ENCODE measurements around the gene SLC45A2. TPM values are rescaled to one million over a fixed set of nuclear protein-coding genes. Genes with fewer than 3 reads are reported as not detected.

Gene SLC45A2
- total and polyA plus RNA-seq, 4 donors: 0.36 to 0.54 TPM; not detected in 2

- intact Hi-C loops (cut with DNase I): loop anchor here in 1 of 2 donors (10.0 kb wide), 1 partner anchor 462 kb away; no protein-coding TSS in a partner anchor
- Histone ChIP-seq H3K4me3 (ENCODE audit: low read length in 2 of 2) (no peak overlapping the region), H3K9me3 (ENCODE audit: control insufficient read depth, low read length) (no peaks in the 10 kb centered on the region), H3K36me3 (ENCODE audit: control insufficient read depth in 1 of 2, insufficient read depth in 2 of 2, low read length in 1 of 2) (peaks cover 0 to 1% of the 10 kb centered on the region in 2 donors), H3K27ac (ENCODE audit: low read depth in 1 of 2, low read length in 2 of 2) (no peak overlapping the region), H3K27me3 (ENCODE audit: control insufficient read depth in 1 of 2, insufficient read depth in 2 of 2, low read length in 1 of 2) (no peaks in the 10 kb centered on the region), H3K4me1 (ENCODE audit: control insufficient read depth in 1 of 2, insufficient read depth in 2 of 2, low read length in 2 of 2) (peaks cover 0 to 4% of the 10 kb centered on the region in 2 donors)
- 93 to 96% methylated on average over 10 of the region's 10 CpGs for WGBS, 2 donors
- DNase-seq (no peak), ATAC-seq (ENCODE audit: low FRiP score) (no peak)
Observed at GRCh38 chr5:34002629-34003328, 18.3 kb upstream of the SLC45A2 start.

- DNase-seq (no peak), ATAC-seq (ENCODE audit: low FRiP score) (no peak)
- no peaks in the 10 kb centered on the region for H3K9me3 ChIP-seq (ENCODE audit: control insufficient read depth, low read length)
- intact Hi-C loops (cut with DNase I): loop anchor here in 1 of 2 donors (10.0 kb wide), 1 partner anchor 463 kb away; no protein-coding TSS in a partner anchor
- WGBS, 2 donors: 70 to 74% methylated on average over 10 of the region's 10 CpGs
- no peak overlapping the region for H3K27ac ChIP-seq (ENCODE audit: low read depth in 1 of 2, low read length in 2 of 2)
- H3K4me3 ChIP-seq (ENCODE audit: low read length in 2 of 2): no peak overlapping the region
- peaks cover 0 to 4% of the 10 kb centered on the region in 2 donors for H3K4me1 ChIP-seq (ENCODE audit: control insufficient read depth in 1 of 2, insufficient read depth in 2 of 2, low read length in 2 of 2)
- H3K27me3 ChIP-seq (ENCODE audit: control insufficient read depth in 1 of 2, insufficient read depth in 2 of 2, low read length in 1 of 2): no peaks in the 10 kb centered on the region
- H3K36me3 ChIP-seq (ENCODE audit: control insufficient read depth in 1 of 2, insufficient read depth in 2 of 2, low read length in 1 of 2): peaks cover 0 to 1% of the 10 kb centered on the region in 2 donors
Observed at GRCh38 chr5:34001241-34001841, 16.8 kb upstream of the SLC45A2 start.

GRCh38 chr5:33999978-34000377 is 15.5 kb upstream of the SLC45A2 start:
- ATAC-seq (ENCODE audit: low FRiP score): no peak
- Histone ChIP-seq H3K27ac (ENCODE audit: low read depth in 1 of 2, low read length in 2 of 2) (no peak overlapping the region), H3K4me3 (ENCODE audit: low read length in 2 of 2) (no peak overlapping the region), H3K36me3 (ENCODE audit: control insufficient read depth in 1 of 2, insufficient read depth in 2 of 2, low read length in 1 of 2) (peaks cover 0 to 1% of the 10 kb centered on the region in 2 donors), H3K9me3 (ENCODE audit: control insufficient read depth, low read length) (no peaks in the 10 kb centered on the region), H3K4me1 (ENCODE audit: control insufficient read depth in 1 of 2, insufficient read depth in 2 of 2, low read length in 2 of 2) (no peaks in the 10 kb centered on the region), H3K27me3 (ENCODE audit: control insufficient read depth in 1 of 2, insufficient read depth in 2 of 2, low read length in 1 of 2) (no peaks in the 10 kb centered on the region)
- WGBS, 2 donors: 96 to 97% methylated on average over 4 of the region's 4 CpGs
- intact Hi-C loops (cut with DNase I): loop anchor here in 1 of 2 donors (10.0 kb wide), 1 partner anchor 465 kb away; no protein-coding TSS in a partner anchor
- no peak for DNase-seq

GRCh38 chr5:33997331-33997983 is 13.0 kb upstream of the SLC45A2 start:
- no peaks in the 10 kb centered on the region for H3K4me1 ChIP-seq (ENCODE audit: control insufficient read depth in 1 of 2, insufficient read depth in 2 of 2, low read length in 2 of 2)
- no peak overlapping the region for H3K4me3 ChIP-seq (ENCODE audit: low read length in 2 of 2)
- no peak overlapping the region for H3K27ac ChIP-seq (ENCODE audit: low read depth in 1 of 2, low read length in 2 of 2)
- DNase-seq: peak; percentile 78 to 82
- peaks cover 1 to 3% of the 10 kb centered on the region in 2 donors for H3K36me3 ChIP-seq (ENCODE audit: control insufficient read depth in 1 of 2, insufficient read depth in 2 of 2, low read length in 1 of 2)
- H3K27me3 ChIP-seq (ENCODE audit: control insufficient read depth in 1 of 2, insufficient read depth in 2 of 2, low read length in 1 of 2): no peaks in the 10 kb centered on the region
- ATAC-seq (ENCODE audit: low FRiP score): peak; percentile 89
- 30 to 32% methylated on average over 6 of the region's 6 CpGs for WGBS, 2 donors
- intact Hi-C loops (cut with DNase I): no loop called here
- H3K9me3 ChIP-seq (ENCODE audit: control insufficient read depth, low read length): no peaks in the 10 kb centered on the region

DNA sequence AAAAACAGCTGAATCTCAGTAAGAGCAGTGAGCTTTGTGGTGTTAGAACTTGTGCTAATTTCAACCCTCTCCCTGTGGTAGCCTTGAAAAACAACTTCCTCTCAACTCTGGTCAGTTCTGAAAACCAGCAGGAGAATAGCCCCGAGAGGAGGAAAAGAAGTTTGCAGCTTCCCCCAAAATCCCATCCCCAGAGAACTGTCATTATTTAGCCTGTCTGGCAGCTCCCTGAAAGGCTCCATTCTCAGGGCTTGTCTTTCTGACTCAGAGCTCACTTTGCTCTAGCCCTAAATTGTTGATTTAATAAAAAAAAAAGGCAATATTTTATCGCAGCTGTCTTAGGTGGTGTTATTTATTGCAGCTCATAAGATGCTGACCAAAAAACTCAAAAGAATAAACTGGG is 11.4 kb upstream of the SLC45A2 start:
- intact Hi-C loops (cut with DNase I): no loop called here

DNA sequence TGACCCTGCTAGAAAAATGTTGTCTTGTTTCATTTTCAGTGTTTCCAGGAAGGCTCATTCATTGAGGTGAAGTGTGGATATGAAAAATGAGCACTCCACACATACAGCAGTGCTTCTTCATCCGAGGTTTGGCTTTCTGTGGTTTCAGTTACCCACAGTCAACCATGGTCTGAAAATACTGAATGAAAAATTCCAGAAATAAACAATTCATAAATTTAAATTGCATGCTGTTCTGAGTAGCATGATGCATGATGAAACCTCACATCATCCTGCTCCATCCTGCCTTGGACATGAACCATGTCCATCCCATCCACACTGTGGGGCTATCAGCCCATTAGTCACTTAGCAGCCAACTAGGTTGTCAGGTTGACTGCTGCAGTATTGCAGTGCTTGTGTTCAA is 10.4 kb upstream of the SLC45A2 start:
- intact Hi-C loops (cut with DNase I): no loop called here
- Histone ChIP-seq H3K27ac (ENCODE audit: low read depth in 1 of 2, low read length in 2 of 2) (no peak overlapping the region), H3K4me3 (ENCODE audit: low read length in 2 of 2) (no peak overlapping the region), H3K27me3 (ENCODE audit: control insufficient read depth in 1 of 2, insufficient read depth in 2 of 2, low read length in 1 of 2) (no peaks in the 10 kb centered on the region), H3K4me1 (ENCODE audit: control insufficient read depth in 1 of 2, insufficient read depth in 2 of 2, low read length in 2 of 2) (no peaks in the 10 kb centered on the region), H3K9me3 (ENCODE audit: control insufficient read depth, low read length) (no peaks in the 10 kb centered on the region), H3K36me3 (ENCODE audit: control insufficient read depth in 1 of 2, insufficient read depth in 2 of 2, low read length in 1 of 2) (peaks cover 1 to 3% of the 10 kb centered on the region in 2 donors)
- no peak for DNase-seq
- no peak for ATAC-seq (ENCODE audit: low FRiP score)
- 87 to 88% methylated on average over 1 of the region's 1 CpG for WGBS, 2 donors

More for the DNA sequence above, 11.4 kb upstream of the SLC45A2 start:
- Histone ChIP-seq H3K4me3 (ENCODE audit: low read length in 2 of 2) (no peak overlapping the region), H3K36me3 (ENCODE audit: control insufficient read depth in 1 of 2, insufficient read depth in 2 of 2, low read length in 1 of 2) (peaks cover 0 to 3% of the 10 kb centered on the region in 2 donors), H3K27ac (ENCODE audit: low read depth in 1 of 2, low read length in 2 of 2) (no peak overlapping the region), H3K4me1 (ENCODE audit: control insufficient read depth in 1 of 2, insufficient read depth in 2 of 2, low read length in 2 of 2) (no peaks in the 10 kb centered on the region), H3K9me3 (ENCODE audit: control insufficient read depth, low read length) (no peaks in the 10 kb centered on the region), H3K27me3 (ENCODE audit: control insufficient read depth in 1 of 2, insufficient read depth in 2 of 2, low read length in 1 of 2) (no peaks in the 10 kb centered on the region)
- DNase-seq (no peak), ATAC-seq (ENCODE audit: low FRiP score) (no peak)
- 25 to 44% methylated on average over 2 of the region's 2 CpGs for WGBS, 2 donors

DNA sequence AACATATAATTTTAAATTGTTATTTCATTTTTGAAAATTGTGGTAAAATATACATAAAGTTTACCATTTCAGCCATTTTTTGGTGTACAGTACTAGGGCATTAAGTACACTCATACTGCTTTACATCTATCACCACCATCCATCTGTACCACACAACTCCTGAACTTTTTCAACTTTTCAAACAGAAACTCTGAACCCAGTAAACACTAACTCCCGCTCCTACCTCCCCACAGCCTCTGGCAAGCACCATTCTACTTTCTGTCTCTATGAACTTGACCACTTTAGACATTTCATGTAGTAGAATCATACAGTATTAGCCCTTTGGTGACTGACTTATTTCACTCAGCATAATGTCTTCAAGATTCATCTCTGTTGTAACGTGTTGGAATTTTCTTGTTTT is 8.4 kb upstream of the SLC45A2 start:
- Histone ChIP-seq H3K4me3 (ENCODE audit: low read length in 2 of 2) (no peak overlapping the region), H3K4me1 (ENCODE audit: control insufficient read depth in 1 of 2, insufficient read depth in 2 of 2, low read length in 2 of 2) (no peaks in the 10 kb centered on the region), H3K27ac (ENCODE audit: low read depth in 1 of 2, low read length in 2 of 2) (no peak overlapping the region), H3K27me3 (ENCODE audit: control insufficient read depth in 1 of 2, insufficient read depth in 2 of 2, low read length in 1 of 2) (no peaks in the 10 kb centered on the region), H3K9me3 (ENCODE audit: control insufficient read depth, low read length) (no peaks in the 10 kb centered on the region), H3K36me3 (ENCODE audit: control insufficient read depth in 1 of 2, insufficient read depth in 2 of 2, low read length in 1 of 2) (peaks cover 3 to 6% of the 10 kb centered on the region in 2 donors)
- WGBS, 2 donors: 87 to 91% methylated on average over 2 of the region's 2 CpGs
- DNase-seq: no peak
- intact Hi-C loops (cut with DNase I): no loop called here
- no peak for ATAC-seq (ENCODE audit: low FRiP score)

GRCh38 chr5:33985447-33985846 is 954 bp upstream of the SLC45A2 start:
- DNase-seq (no peak), ATAC-seq (ENCODE audit: low FRiP score) (no peak)
- Histone ChIP-seq H3K9me3 (ENCODE audit: control insufficient read depth, low read length) (peaks cover 1% of the 10 kb centered on the region), H3K4me1 (ENCODE audit: control insufficient read depth in 1 of 2, insufficient read depth in 2 of 2, low read length in 2 of 2) (no peaks in the 10 kb centered on the region), H3K27me3 (ENCODE audit: control insufficient read depth in 1 of 2, insufficient read depth in 2 of 2, low read length in 1 of 2) (no peaks in the 10 kb centered on the region), H3K27ac (ENCODE audit: low read depth in 1 of 2, low read length in 2 of 2) (no peak overlapping the region), H3K4me3 (ENCODE audit: low read length in 2 of 2) (no peak overlapping the region), H3K36me3 (ENCODE audit: control insufficient read depth in 1 of 2, insufficient read depth in 2 of 2, low read length in 1 of 2) (peaks cover 2 to 7% of the 10 kb centered on the region in 2 donors)
- WGBS, 2 donors: 96 to 98% methylated on average over 6 of the region's 6 CpGs
- intact Hi-C loops (cut with DNase I): no loop called here

All from aorta (tissue), 5 donors.